Omental fat pad (tissue), 4 donors: Measurements from ENCODE around the gene APOF. TPM values are rescaled to one million over a fixed set of nuclear protein-coding genes. Genes with fewer than 3 reads are reported as not detected.
"Not testable (repeated sequence)": the region's sequence is repeated elsewhere in the genome, so short reads cannot be mapped to it uniquely, and the experiment has no call there.

Experiments
- ATAC-seq: fragments of 150-250 bp; one replicate; pipeline ENCODE4 v1.9.1; 2016; ENCODE audit warnings: mild to moderate bottlenecking, moderate library complexity; ENCODE audit not compliant: low FRiP score
- DNase-seq: peaks from one replicate; pipeline ENCODE4 v3.0.0-alpha.2; 2019; ENCODE audit warnings: low spot score
- total RNA-seq, 4 donors: library from RNA; depleted of rRNA; stranded (reverse); fragments of >200 nt; gene quantifications; one replicate each; pipeline ENCODE4 v1.1.0, GENCODE V29; 2016
- TF ChIP-seq, protein P1 (sequence below), 3 donors: fragments of 450-650 bp; IDR thresholded peaks; one replicate each; pipeline ENCODE4 v1.5.1; 2016 to 2017; ENCODE audit warnings: antibody characterized with exemption in 3 of 3, mild to moderate bottlenecking in 3 of 3, moderate library complexity in 2 of 3

APOF gene
- total RNA-seq, 4 donors from 2014 or later = not detected

DNA sequence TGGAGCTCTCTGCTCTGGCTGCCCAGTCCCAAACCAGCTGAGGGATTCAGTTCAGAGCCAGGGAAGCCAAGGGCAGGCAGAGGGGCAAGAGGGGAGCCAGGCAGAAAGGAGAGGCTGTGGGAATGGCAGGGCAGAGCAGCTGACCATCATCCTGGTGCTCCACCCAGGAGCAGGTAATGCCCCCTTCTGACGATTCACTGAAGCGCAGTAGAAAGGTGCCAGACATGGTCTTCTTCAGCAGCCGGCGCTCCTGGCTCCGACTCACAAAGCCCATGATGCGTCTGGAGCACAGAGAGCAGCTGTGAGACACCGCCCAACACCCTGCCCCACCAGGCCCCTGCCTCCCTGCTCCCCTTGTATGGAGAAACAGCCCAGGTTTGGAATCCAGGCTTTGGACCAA is 16.0 kb downstream of the APOF start:
- TF ChIP-seq, protein P1, sequence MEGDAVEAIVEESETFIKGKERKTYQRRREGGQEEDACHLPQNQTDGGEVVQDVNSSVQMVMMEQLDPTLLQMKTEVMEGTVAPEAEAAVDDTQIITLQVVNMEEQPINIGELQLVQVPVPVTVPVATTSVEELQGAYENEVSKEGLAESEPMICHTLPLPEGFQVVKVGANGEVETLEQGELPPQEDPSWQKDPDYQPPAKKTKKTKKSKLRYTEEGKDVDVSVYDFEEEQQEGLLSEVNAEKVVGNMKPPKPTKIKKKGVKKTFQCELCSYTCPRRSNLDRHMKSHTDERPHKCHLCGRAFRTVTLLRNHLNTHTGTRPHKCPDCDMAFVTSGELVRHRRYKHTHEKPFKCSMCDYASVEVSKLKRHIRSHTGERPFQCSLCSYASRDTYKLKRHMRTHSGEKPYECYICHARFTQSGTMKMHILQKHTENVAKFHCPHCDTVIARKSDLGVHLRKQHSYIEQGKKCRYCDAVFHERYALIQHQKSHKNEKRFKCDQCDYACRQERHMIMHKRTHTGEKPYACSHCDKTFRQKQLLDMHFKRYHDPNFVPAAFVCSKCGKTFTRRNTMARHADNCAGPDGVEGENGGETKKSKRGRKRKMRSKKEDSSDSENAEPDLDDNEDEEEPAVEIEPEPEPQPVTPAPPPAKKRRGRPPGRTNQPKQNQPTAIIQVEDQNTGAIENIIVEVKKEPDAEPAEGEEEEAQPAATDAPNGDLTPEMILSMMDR (IDR thresholded peaks at IDR 0.05) = no peak
- DNase-seq (no peak), ATAC-seq (no peak)

DNA sequence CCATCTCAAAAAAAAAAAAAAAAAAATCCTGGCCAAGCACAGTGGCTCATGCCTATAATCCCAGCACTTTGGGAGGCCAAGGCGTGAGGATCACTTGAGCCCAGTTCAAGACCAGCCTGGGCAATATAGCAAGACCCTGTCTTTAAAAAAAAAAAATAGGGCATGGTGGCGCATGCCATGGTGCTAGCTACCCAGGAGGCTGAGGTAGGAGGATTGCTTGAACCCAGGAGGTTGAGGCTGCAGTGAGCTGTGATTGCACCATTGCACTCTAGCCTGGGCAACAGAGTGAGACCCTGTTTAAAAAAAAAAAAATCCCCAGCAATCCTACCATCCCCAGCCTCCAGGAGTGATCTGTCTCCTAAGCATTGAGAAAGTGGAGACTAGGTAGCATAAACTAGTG is 20.4 kb downstream of the APOF start:
- not testable (repeated sequence) for ATAC-seq, DNase-seq

DNA sequence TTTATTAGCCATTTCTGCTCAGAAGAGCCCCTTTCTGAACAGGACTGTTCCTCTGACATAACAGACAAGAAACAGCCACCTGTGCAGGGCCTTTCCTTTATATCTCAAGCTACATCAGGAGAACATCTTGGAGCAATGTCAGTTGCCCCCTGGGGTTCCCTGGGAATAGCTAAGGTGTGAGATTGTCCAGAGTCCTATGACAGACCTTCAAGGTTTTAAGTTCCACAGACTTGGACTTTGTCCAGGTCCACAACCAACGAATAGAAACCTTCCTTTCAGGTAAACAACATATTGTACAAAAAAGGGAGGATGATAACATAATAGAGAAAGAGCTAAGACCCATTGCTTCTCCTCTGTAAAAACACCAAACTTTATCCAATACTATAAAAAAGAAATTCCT is 21.0 kb downstream of the APOF start:
- no peak for ATAC-seq
- DNase-seq = no peak
- TF ChIP-seq, protein P1 (IDR thresholded peaks at IDR 0.05) = no peak

DNA sequence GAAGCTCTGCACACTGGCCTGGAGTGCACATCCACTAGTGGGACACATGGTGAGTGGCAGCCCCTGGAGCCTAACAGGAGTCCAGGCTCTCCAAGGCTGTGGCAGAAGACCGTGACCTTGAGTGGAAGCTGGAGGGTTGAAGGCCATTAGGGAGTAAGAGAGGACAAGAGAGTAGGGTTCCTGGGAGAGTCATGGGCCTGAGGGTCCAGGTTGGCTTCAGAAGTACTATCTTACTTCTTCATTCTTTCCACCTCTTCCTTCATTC is 23.6 kb downstream of the APOF start:
- DNase-seq (no peak), ATAC-seq (no peak)
- TF ChIP-seq, protein P1 (IDR thresholded peaks at IDR 0.05) = no peak

DNA sequence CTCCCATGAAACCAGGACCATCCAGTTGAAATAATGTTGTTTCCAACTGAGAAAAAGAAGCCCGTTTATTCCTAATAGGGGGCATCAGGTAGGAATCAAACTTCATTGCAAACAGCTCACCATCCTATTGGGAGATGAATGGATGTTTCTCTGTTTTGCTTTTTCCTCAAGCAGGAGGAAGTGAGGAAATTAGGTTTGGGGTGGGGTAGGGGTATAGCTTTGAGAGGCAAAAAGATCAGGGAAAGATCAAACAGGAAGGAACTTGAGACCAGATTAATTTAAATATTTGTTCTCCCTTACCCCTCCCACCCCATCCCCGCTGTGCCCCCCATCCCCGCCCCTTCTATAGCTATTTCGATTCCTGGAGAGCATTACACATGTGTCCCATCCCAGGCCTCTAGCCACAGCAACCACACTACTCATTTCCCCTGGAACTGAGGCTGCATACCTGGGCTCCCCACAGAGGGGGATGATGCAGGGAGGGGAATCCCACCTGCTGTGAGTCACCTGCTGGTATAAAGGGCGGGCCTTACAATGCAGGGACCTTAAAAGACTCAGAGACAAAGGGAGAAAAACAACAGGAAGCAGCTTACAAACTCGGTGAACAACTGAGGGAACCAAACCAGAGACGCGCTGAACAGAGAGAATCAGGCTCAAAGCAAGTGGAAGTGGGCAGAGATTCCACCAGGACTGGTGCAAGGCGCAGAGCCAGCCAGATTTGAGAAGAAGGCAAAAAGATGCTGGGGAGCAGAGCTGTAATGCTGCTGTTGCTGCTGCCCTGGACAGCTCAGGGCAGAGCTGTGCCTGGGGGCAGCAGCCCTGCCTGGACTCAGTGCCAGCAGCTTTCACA is 24.1 kb downstream of the APOF start, which contains the start of gene IL23A:
Gene IL23A (plus strand): TSS at position 577 of the 850 bp plus-strand sequence. CDS start 161 bp downstream, at position 738.
- ATAC-seq = no peak
- TF ChIP-seq, protein P1 (IDR thresholded peaks at IDR 0.05) = no peak
- DNase-seq = no peak

DNA sequence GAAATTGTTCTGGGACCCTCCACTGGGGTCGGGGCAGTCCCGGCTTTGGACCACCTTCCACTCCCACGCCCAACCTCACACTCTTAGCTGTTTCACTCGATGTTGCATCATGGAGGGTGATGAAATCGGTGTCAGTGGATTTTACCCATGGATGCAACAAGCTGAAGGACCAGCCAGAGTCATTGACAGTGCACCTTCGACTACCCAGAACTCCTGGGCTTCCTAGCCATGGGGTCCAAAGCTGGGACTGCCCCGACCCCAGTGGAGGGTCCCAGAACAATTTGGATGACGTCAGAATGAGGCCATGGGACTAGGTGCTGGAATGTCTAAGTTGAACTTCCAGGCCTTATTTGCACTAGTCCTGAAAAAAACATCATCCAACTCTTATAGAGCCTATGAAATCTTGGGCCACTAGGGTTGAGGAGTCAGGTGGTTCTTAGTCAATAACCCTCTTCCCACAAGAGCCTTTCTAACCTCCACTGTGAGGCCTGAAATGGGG is 24.9 kb downstream of the APOF start:
- TF ChIP-seq, protein P1 (IDR thresholded peaks at IDR 0.05) = no peak
- DNase-seq (no peak), ATAC-seq (no peak)

DNA sequence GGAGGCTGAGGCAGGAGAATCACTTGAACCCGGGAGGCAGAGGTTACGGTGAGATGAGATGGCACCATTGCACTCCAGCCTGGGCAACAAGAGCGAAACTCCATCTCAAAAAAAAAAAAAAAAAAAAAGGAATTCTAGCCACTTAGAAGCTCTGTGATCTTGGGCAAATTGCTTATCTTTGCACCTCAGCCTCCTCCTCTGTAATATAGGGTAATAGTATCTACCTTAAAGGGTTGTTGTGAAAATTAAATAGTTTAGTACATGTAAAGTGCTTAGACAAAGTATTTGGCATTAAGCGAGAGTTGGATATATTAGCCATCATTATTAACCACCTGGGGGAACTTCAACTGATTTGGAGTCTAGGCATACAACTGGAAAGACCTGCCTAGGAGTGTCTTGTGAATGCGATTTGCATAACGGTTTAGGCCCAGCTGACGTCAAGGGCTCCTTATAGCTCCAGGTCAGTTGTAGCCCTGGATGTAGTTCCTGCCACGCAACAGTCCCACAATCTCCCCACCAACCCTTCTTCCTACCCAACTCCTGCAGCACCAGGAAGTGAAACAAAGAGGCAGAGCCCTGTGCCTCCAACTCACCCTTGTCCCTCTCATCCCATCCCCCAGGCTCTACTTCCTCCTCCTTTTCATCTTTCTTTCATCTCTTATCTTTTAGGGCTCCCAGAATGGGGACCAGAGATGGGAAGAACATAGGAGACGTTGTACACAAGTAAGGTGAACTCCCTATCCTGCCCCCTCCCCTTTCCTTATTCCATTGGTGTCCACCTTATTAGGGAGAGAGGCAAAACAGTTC is 26.1 kb downstream of the APOF start:
- DNase-seq = no peak
- ATAC-seq = no peak
- TF ChIP-seq, protein P1 (IDR thresholded peaks at IDR 0.05) = no peak

DNA sequence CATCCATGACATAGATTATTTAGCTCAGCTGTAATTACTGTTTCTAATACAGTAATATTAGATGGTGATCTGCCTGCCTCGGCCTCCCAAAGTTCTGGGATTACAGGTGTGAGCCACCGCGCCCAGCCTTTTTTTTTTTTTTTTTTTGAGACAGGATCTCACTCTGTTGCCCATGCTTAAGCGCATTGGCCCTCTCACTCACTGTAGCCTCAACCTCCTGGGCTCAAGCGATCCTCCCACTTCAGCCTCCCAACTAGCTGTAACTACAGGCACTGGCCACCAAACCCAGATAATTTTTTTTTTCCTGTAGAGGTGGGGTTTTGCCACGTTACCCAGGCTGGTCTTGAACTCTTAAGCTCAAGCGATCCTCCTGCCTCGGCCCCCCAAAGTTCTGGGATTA is 27.1 kb downstream of the APOF start:
- ATAC-seq, DNase-seq: not testable (repeated sequence)
